Measurements from ENCODE around the gene SPINK4.

SPINK4 gene

GRCh38 chr9:33239921-33240320 lies at the start of gene SPINK4:
SPINK4 (plus strand) TSS chr9:33240167; CDS start chr9:33240209, 42 bp downstream.
- DNase-seq (ENCODE audit: low read depth, low spot score): no peak

GRCh38 chr9:33192493-33193255 lies 47.3 kb upstream of the SPINK4 start:
- DNase-seq (ENCODE audit: low read depth, low spot score): no peak

- DNase-seq (ENCODE audit: low read depth, low spot score): no peak
These were observed 46.1 kb upstream of the SPINK4 start for GRCh38 chr9:33193818-33194217.

GRCh38 chr9:33196736-33197135 lies 43.2 kb upstream of the SPINK4 start:
- no peak for DNase-seq (ENCODE audit: low read depth, low spot score)

GRCh38 chr9:33197279-33198152 lies 42.5 kb upstream of the SPINK4 start:
- no peak for DNase-seq (ENCODE audit: low read depth, low spot score)

GRCh38 chr9:33198165-33198564 lies 41.8 kb upstream of the SPINK4 start:
- no peak for DNase-seq (ENCODE audit: low read depth, low spot score)

GRCh38 chr9:33202018-33202417 lies 37.9 kb upstream of the SPINK4 start:
- no peak for DNase-seq (ENCODE audit: low read depth, low spot score)

- peak; percentile 56 for DNase-seq (ENCODE audit: low read depth, low spot score)
These were observed 37.3 kb upstream of the SPINK4 start for GRCh38 chr9:33202552-33203201.

- DNase-seq (ENCODE audit: low read depth, low spot score): no peak
These were observed 30.6 kb upstream of the SPINK4 start for GRCh38 chr9:33209394-33209793.

GRCh38 chr9:33210006-33210715 lies 29.8 kb upstream of the SPINK4 start:
- no peak for DNase-seq (ENCODE audit: low read depth, low spot score)

GRCh38 chr9:33211695-33212393 lies 28.1 kb upstream of the SPINK4 start:
- no peak for DNase-seq (ENCODE audit: low read depth, low spot score)

- no peak for DNase-seq (ENCODE audit: low read depth, low spot score)
These were observed 19.0 kb upstream of the SPINK4 start for GRCh38 chr9:33220681-33221567.

GRCh38 chr9:33221568-33221884 lies 18.4 kb upstream of the SPINK4 start:
- DNase-seq (ENCODE audit: low read depth, low spot score): no peak

- DNase-seq (ENCODE audit: low read depth, low spot score): no peak
These were observed 17.9 kb upstream of the SPINK4 start for GRCh38 chr9:33222031-33222430.

- no peak for DNase-seq (ENCODE audit: low read depth, low spot score)
These were observed 16.3 kb upstream of the SPINK4 start for GRCh38 chr9:33223696-33224095.

GRCh38 chr9:33225319-33226147 lies 14.4 kb upstream of the SPINK4 start:
- peak; percentile 36 for DNase-seq (ENCODE audit: low read depth, low spot score)

- no peak for DNase-seq (ENCODE audit: low read depth, low spot score)
These were observed 13.0 kb upstream of the SPINK4 start for GRCh38 chr9:33227008-33227398.

GRCh38 chr9:33227741-33228140 lies 12.2 kb upstream of the SPINK4 start:
- no peak for DNase-seq (ENCODE audit: low read depth, low spot score)

GRCh38 chr9:33228606-33229005 lies 11.4 kb upstream of the SPINK4 start:
- DNase-seq (ENCODE audit: low read depth, low spot score): no peak

All from brain pericyte (primary cell).